ENCODE results near the gene ST3GAL3. TPM values are rescaled to one million over a fixed set of nuclear protein-coding genes. Genes with fewer than 3 reads are reported as not detected.

The ST3GAL3 gene
- polyA plus RNA-seq, 1 of the 3 experiments (the other 2 are of a cell fraction) = 20.6 TPM

DNA sequence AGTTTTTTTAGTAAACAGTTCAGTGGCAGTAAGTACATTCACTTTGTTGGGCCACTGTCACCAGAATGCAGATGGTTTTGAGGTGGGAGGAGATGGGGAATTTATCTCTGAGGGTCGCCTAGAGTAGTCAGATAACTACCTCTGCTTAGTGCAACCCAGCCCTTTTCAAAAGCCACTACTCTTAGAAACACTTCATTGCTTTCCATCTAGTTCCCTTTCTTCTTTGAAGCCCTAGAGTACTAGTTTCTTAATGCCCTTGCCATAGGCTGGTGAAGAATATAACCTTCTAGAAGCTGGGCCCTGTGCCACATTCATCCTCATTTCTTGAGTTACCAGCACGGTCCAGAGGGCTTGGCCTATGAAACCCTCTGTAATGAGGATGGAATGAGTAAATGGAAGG, 28.4 kb upstream of the ST3GAL3 start:
- H3K79me2 ChIP-seq (ENCODE audit: insufficient read depth) = peaks cover 10% of the 10 kb centered on the region
- peaks cover 58 to 63% of the 10 kb centered on the region in 2 experiments for H3K36me3 ChIP-seq (replicated peaks in 1 of 2; ENCODE audit: control insufficient read depth in 1 of 2, insufficient read depth in 2 of 2, low read length in 1 of 2)
- POLR2A ChIA-PET = no interaction called here

More for the DNA sequence above, 28.4 kb upstream of the ST3GAL3 start:
- Histone ChIP-seq H3K9me3 (no peaks in the 10 kb centered on the region), H3F3A (replicated peaks; ENCODE audit: insufficient read depth) (no peaks in the 10 kb centered on the region), H2AFZ (ENCODE audit: low read depth) (no peak overlapping the region), H3K4me3 (ENCODE audit: low read depth in 2 of 2, low read length in 1 of 2) (no peak overlapping the region), H3K9me2 (no peaks in the 10 kb centered on the region), H3K4me1 (ENCODE audit: control insufficient read depth in 1 of 2, insufficient read depth in 2 of 2, low read depth in 1 of 2, low read length in 1 of 2) (no peaks in the 10 kb centered on the region), H4K20me1 (ENCODE audit: insufficient read depth) (peaks cover 14% of the 10 kb centered on the region; the same call in 1 of the 2 replicates), H3K4me2 (no peak overlapping the region), H3K9ac (no peak overlapping the region), H3K27me3 (ENCODE audit: insufficient read depth) (no peaks in the 10 kb centered on the region), H3K27ac (ENCODE audit: low read depth in 2 of 2, low read length in 1 of 2) (no peak overlapping the region)
- WGBS (ENCODE audit: low lambda C conversion rate) = 94% methylated on average over 2 of the region's 2 CpGs
- CTCF ChIA-PET = interaction anchor here (0.7 to 1.2 kb wide), 2 partner anchors 9 to 149 kb away, joined by 3 to 5 read pairs; no protein-coding TSS in a partner anchor
- DNase-seq = no peak
- TF ChIP-seq, protein P1, sequence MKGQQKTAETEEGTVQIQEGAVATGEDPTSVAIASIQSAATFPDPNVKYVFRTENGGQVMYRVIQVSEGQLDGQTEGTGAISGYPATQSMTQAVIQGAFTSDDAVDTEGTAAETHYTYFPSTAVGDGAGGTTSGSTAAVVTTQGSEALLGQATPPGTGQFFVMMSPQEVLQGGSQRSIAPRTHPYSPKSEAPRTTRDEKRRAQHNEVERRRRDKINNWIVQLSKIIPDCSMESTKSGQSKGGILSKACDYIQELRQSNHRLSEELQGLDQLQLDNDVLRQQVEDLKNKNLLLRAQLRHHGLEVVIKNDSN (IDR thresholded peaks at IDR 0.05; ENCODE audit: borderline replicate concordance, low read depth) = no peak
- TF ChIP-seq, protein P2, sequence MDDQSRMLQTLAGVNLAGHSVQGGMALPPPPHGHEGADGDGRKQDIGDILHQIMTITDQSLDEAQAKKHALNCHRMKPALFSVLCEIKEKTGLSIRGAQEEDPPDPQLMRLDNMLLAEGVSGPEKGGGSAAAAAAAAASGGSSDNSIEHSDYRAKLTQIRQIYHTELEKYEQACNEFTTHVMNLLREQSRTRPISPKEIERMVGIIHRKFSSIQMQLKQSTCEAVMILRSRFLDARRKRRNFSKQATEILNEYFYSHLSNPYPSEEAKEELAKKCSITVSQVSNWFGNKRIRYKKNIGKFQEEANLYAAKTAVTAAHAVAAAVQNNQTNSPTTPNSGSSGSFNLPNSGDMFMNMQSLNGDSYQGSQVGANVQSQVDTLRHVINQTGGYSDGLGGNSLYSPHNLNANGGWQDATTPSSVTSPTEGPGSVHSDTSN (IDR thresholded peaks at IDR 0.05) = no peak
- TF ChIP-seq MXI1 (IDR thresholded peaks at IDR 0.05; ENCODE audit: low read depth, low read length) = no peak
- no peak for TF ChIP-seq FOXJ3 (CRISPR knock-in tag; IDR thresholded peaks at IDR 0.05)
- TF ChIP-seq, protein P3, sequence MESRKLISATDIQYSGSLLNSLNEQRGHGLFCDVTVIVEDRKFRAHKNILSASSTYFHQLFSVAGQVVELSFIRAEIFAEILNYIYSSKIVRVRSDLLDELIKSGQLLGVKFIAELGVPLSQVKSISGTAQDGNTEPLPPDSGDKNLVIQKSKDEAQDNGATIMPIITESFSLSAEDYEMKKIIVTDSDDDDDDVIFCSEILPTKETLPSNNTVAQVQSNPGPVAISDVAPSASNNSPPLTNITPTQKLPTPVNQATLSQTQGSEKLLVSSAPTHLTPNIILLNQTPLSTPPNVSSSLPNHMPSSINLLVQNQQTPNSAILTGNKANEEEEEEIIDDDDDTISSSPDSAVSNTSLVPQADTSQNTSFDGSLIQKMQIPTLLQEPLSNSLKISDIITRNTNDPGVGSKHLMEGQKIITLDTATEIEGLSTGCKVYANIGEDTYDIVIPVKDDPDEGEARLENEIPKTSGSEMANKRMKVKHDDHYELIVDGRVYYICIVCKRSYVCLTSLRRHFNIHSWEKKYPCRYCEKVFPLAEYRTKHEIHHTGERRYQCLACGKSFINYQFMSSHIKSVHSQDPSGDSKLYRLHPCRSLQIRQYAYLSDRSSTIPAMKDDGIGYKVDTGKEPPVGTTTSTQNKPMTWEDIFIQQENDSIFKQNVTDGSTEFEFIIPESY (IDR thresholded peaks at IDR 0.05; ENCODE audit: borderline replicate concordance, low read depth) = no peak
- TF ChIP-seq MAX (IDR thresholded peaks at IDR 0.05; ENCODE audit: low read depth) = no peak
- TF ChIP-seq CHD2 (IDR thresholded peaks at IDR 0.05; ENCODE audit: low read length, partially characterized antibody) = no peak
- TF ChIP-seq IRF3 (IDR thresholded peaks at IDR 0.05; ENCODE audit: low read depth, low read length) = no peak
- no peak for TF ChIP-seq EZH2phosphoT487 (IDR thresholded peaks at IDR 0.05; ENCODE audit: borderline replicate concordance, low read depth)
- no peak for TF ChIP-seq ELF1 (IDR thresholded peaks at IDR 0.05)
- TF ChIP-seq, protein P4, sequence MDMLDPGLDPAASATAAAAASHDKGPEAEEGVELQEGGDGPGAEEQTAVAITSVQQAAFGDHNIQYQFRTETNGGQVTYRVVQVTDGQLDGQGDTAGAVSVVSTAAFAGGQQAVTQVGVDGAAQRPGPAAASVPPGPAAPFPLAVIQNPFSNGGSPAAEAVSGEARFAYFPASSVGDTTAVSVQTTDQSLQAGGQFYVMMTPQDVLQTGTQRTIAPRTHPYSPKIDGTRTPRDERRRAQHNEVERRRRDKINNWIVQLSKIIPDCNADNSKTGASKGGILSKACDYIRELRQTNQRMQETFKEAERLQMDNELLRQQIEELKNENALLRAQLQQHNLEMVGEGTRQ (IDR thresholded peaks at IDR 0.05; ENCODE audit: borderline replicate concordance, low read depth, low read length) = no peak
- no peak for TF ChIP-seq RAD21 (IDR thresholded peaks at IDR 0.05; ENCODE audit: low read length)

All from SK-N-SH (cell line).